B cell (primary cell): Measurements from ENCODE around the gene TLL1. TPM values are rescaled to one million over a fixed set of nuclear protein-coding genes. Genes with fewer than 3 reads are reported as not detected.

Experiments
- ATAC-seq: fragments of 200-7000 bp; cut with Tn5 transposase; one replicate; pipeline ENCODE4 v1.10.0; 2021; ENCODE audit warnings: low read depth, mild to moderate bottlenecking, moderate number of reproducible peaks, moderate library complexity
- CTCF ChIA-PET: fragments of 350-600 bp; sonication (Branson Sonifier 250); formaldehyde crosslinking; loops from one replicate; lab custom pipeline; 2021; ENCODE audit warnings: antibody characterized with exemption, inconsistent platforms; lab: Charles Lee
- POLR2A ChIA-PET: fragments of 350-600 bp; sonication (Branson Sonifier 250); formaldehyde crosslinking; loops from one replicate; lab custom pipeline; 2021; ENCODE audit warnings: antibody characterized with exemption; lab: Charles Lee
- DNase-seq: peaks from one replicate; pipeline ENCODE4 v3.0.0; 2013
- H2AFZ ChIP-seq: 2 replicates; pipeline ENCODE4 v1.6.1; 2012; ENCODE audit warnings: mild to moderate bottlenecking, low read depth, low read length; ENCODE audit not compliant: insufficient read depth, poor library complexity, severe bottlenecking
- H3K27ac ChIP-seq, 2 donors: 1 replicate in 1 of 2; 2 replicates in 1 of 2; pipeline ENCODE4 v1.5.1; 2012 to 2013; ENCODE audit warnings: low read length in 2 of 2, mild to moderate bottlenecking in 2 of 2, moderate library complexity in 1 of 2
- H3K27me3 ChIP-seq, 4 experiments: fragments of 200-600 bp in 1 of 4; sonication (generic) in 1 of 4; replicated peaks in 1 of 4; 1 replicate in 2 of 4; 2 replicates in 2 of 4; pipeline versions ENCODE4 v1.6.1 to v1.7.0; 2013 to 2016; ENCODE audit warnings: low read length in 3 of 4, mild to moderate bottlenecking in 2 of 4, mixed read lengths in 1 of 4, moderate library complexity in 1 of 4; ENCODE audit not compliant: insufficient read depth in 4 of 4, control insufficient read depth in 3 of 4; ENCODE audit errors: control extremely low read depth in 1 of 4
- H3K36me3 ChIP-seq, 2 experiments: replicated peaks in 1 of 2; 1 replicate in 1 of 2; 2 replicates in 1 of 2; pipeline versions ENCODE4 v1.6.1 to v1.7.1; 2013; ENCODE audit warnings: low read length in 1 of 2; ENCODE audit not compliant: insufficient read depth in 2 of 2, control insufficient read depth in 1 of 2; ENCODE audit errors: control extremely low read depth in 1 of 2, extremely low read depth in 1 of 2
- H3K4me1 ChIP-seq, 2 donors: fragments of 200-600 bp in 1 of 2; sonication (generic) in 1 of 2; 1 replicate in 1 of 2; 2 replicates in 1 of 2; pipeline versions ENCODE4 v1.5.1 to v1.6.1; 2013 to 2017; ENCODE audit warnings: low read length in 2 of 2; ENCODE audit not compliant: control insufficient read depth in 2 of 2, insufficient read depth in 2 of 2
- H3K4me2 ChIP-seq: replicated peaks from 2 replicates; pipeline ENCODE3; 2012; ENCODE audit warnings: mild to moderate bottlenecking, low read depth, low read length; ENCODE audit not compliant: poor library complexity, severe bottlenecking
- H3K4me3 ChIP-seq, 5 experiments: fragments of 200-600 bp in 1 of 5; sonication (generic) in 1 of 5; 1 replicate in 3 of 5; 2 replicates in 2 of 5; pipeline versions ENCODE4 v1.5.1 to v1.7.0; 2011 to 2016; ENCODE audit warnings: low read length in 4 of 5, mild to moderate bottlenecking in 4 of 5, low read depth in 2 of 5, control low read depth in 1 of 5, moderate library complexity in 1 of 5; ENCODE audit not compliant: insufficient read depth in 1 of 5; ENCODE audit errors: control extremely low read depth in 1 of 5, extremely low read depth in 1 of 5
- H3K79me2 ChIP-seq: fragments of 200-600 bp; sonication (generic); one replicate; pipeline ENCODE4 v1.6.0; 2016; ENCODE audit warnings: low read length; ENCODE audit not compliant: control insufficient read depth, insufficient read depth
- H3K9ac ChIP-seq: fragments of 200-600 bp; sonication (generic); 2 replicates; pipeline ENCODE4 v1.6.1; 2017; ENCODE audit warnings: mild to moderate bottlenecking, low read length, moderate library complexity
- H3K9me3 ChIP-seq, 3 donors: one replicate each; pipeline versions ENCODE4 v1.6.1 to v1.7.1; 2013; ENCODE audit warnings: low read length in 2 of 3; ENCODE audit not compliant: control insufficient read depth in 2 of 3, insufficient read depth in 1 of 3; ENCODE audit errors: control extremely low read depth in 1 of 3
- H4K20me1 ChIP-seq: 2 replicates; pipeline ENCODE4 v1.6.0; 2012; ENCODE audit warnings: mild to moderate bottlenecking, low read length; ENCODE audit not compliant: insufficient read depth, control insufficient read depth, poor library complexity, severe bottlenecking
- H3K27ac Mint-ChIP-seq: one replicate; pipeline ENCODE4 v1.8.0; 2021; ENCODE audit warnings: mixed read lengths
- H3K27me3 Mint-ChIP-seq: one replicate; pipeline ENCODE4 v1.8.0; 2021; ENCODE audit warnings: mixed read lengths
- H3K4me1 Mint-ChIP-seq: one replicate; pipeline ENCODE4 v1.8.0; 2021; ENCODE audit warnings: mixed read lengths
- H3K4me3 Mint-ChIP-seq: one replicate; pipeline ENCODE4 v1.8.0; 2021; ENCODE audit warnings: mixed read lengths
- H3K9me3 Mint-ChIP-seq: one replicate; pipeline ENCODE4 v1.8.0; 2022; ENCODE audit warnings: mixed read lengths; ENCODE audit not compliant: insufficient read depth
- EZH2 ChIP-seq: IDR thresholded peaks from 2 replicates; pipeline ENCODE4 v1.6.1; 2012; ENCODE audit warnings: borderline replicate concordance, low read depth, mild to moderate bottlenecking, moderate library complexity, low read length; ENCODE audit not compliant: insufficient read depth, poor library complexity, severe bottlenecking
- WGBS: methylation state at CpG from one replicate; pipeline ENCODE4 v1.1.5; 2013; ENCODE audit warnings: missing lambda C conversion rate; ENCODE audit not compliant: insufficient coverage; 5-methylcytosine and 5-hydroxymethylcytosine counted together
- intact Hi-C: fragments of 100-400 bp; cut with micrococcal nuclease; formaldehyde crosslinking; loops from one replicate; pipeline ENCODE4 v1.10.0; 2022
- polyA plus RNA-seq: library from polyadenylated mRNA; depleted of rRNA; stranded (reverse); fragments of >200 nt; gene quantifications from 2 replicates; pipeline ENCODE4 v1.2.3, GENCODE V29; 2012
- total RNA-seq, 2 donors: library from RNA; stranded (reverse); fragments of 120-200 nt in 1 of 2; gene quantifications; 1 replicate in 1 of 2; 2 replicates in 1 of 2; pipeline versions ENCODE4 v1.2.3 to v1.2.4, GENCODE V29; 2013 to 2022
- TF ChIP-seq, protein P1 (sequence below): fragments of 200-600 bp; IDR thresholded peaks from one replicate; pipeline ENCODE4 v1.8.0; 2022; ENCODE audit warnings: antibody characterized with exemption, mild to moderate bottlenecking

The TLL1 gene
- total and polyA plus RNA-seq, 2 donors (not counting 1 experiment from before 2014, with no cell fraction given), result not detected

DNA sequence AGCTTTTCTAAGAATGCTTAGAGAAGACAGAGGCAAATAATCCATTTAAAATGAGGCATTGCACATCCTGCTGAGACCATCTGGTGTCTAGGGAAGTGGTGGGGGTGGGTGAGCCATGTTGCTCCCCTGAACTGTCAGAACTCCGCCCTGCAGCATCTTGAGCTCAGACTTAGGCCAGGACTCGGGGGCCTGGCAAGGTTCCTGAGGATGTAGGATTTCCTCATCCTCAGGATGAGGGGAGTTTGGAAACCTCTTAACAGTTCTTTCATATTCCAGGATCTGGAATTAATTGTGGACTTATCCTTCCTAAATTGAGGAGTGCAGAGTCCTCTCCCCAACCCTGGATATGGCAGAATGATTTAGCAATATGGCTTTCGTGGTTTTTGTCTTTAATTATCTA, 6.6 kb downstream of the TLL1 start:
- Histone ChIP-seq H2AFZ (no peak overlapping the region), H3K27me3 (peaks cover 0 to 15% (median 10%) of the 10 kb centered on the region in 4 experiments), H3K9me3 (no peaks in the 10 kb centered on the region), H3K9ac (no peak overlapping the region), H3K4me3 (no peak overlapping the region), H3K27ac (no peak overlapping the region), H3K36me3 (no peaks in the 10 kb centered on the region), H3K79me2 (no peaks in the 10 kb centered on the region), H3K4me2 (no peak overlapping the region), H3K4me1 (no peaks in the 10 kb centered on the region), H4K20me1 (no peaks in the 10 kb centered on the region)
- no peak overlapping the region for H3K27ac Mint-ChIP-seq
- ChIA-PET POLR2A (no interaction called here), CTCF (no interaction called here)
- ATAC-seq (no peak), DNase-seq (no peak)
- peaks cover 1% of the 10 kb centered on the region for H3K4me1 Mint-ChIP-seq
- intact Hi-C loops, result no loop called here
- no peaks in the 10 kb centered on the region for H3K9me3 Mint-ChIP-seq
- TF ChIP-seq EZH2, result no peak
- TF ChIP-seq, protein P1, sequence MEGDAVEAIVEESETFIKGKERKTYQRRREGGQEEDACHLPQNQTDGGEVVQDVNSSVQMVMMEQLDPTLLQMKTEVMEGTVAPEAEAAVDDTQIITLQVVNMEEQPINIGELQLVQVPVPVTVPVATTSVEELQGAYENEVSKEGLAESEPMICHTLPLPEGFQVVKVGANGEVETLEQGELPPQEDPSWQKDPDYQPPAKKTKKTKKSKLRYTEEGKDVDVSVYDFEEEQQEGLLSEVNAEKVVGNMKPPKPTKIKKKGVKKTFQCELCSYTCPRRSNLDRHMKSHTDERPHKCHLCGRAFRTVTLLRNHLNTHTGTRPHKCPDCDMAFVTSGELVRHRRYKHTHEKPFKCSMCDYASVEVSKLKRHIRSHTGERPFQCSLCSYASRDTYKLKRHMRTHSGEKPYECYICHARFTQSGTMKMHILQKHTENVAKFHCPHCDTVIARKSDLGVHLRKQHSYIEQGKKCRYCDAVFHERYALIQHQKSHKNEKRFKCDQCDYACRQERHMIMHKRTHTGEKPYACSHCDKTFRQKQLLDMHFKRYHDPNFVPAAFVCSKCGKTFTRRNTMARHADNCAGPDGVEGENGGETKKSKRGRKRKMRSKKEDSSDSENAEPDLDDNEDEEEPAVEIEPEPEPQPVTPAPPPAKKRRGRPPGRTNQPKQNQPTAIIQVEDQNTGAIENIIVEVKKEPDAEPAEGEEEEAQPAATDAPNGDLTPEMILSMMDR, result no peak
- no peak overlapping the region for H3K4me3 Mint-ChIP-seq
- H3K27me3 Mint-ChIP-seq, result peaks cover 25% of the 10 kb centered on the region
- WGBS, result 67% methylated on average over 1 of the region's 3 CpGs

DNA sequence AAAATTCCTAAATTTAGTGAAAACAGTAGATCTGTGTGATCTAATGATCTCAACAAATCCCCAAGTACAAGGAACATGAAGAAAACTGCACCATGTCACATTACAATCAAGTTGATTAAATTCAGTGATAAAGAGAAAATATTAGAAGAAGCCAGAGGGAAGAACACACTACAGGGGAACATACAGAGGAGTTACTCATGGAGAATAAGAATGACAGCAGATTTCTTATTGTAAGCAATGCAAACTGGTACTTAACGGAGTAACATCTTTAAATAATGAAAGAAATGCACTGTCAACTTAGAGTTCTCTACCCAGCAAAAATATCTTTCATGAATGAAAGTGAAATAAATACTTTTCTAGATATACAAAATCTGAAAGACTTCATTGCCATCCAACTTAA, 21.1 kb downstream of the TLL1 start:
- DNase-seq (no peak), ATAC-seq (no peak)
- intact Hi-C loops, result no loop called here
- WGBS, result no CpG with 5 or more reads among the region's 1 CpG
- ChIA-PET CTCF (no interaction called here), POLR2A (no interaction called here)
- Mint-ChIP-seq H3K27ac (no peak overlapping the region), H3K4me3 (no peak overlapping the region), H3K27me3 (no peaks in the 10 kb centered on the region), H3K9me3 (peaks cover 2% of the 10 kb centered on the region), H3K4me1 (no peaks in the 10 kb centered on the region)
- Histone ChIP-seq H3K27ac (no peak overlapping the region), H3K4me1 (no peaks in the 10 kb centered on the region), H3K9ac (no peak overlapping the region), H3K27me3 (no peaks in the 10 kb centered on the region), H4K20me1 (no peaks in the 10 kb centered on the region), H3K9me3 (peaks cover 0 to 10% (median 0%) of the 10 kb centered on the region in 3 donors), H3K4me3 (no peak overlapping the region), H3K36me3 (no peaks in the 10 kb centered on the region), H3K4me2 (no peak overlapping the region), H3K79me2 (no peaks in the 10 kb centered on the region), H2AFZ (no peak overlapping the region)
- TF ChIP-seq, protein P1, result no peak
- TF ChIP-seq EZH2, result no peak
